Measurements from ENCODE around the gene HMCN2. TPM values are rescaled to one million over a fixed set of nuclear protein-coding genes. Genes with fewer than 3 reads are reported as not detected.

HMCN2 gene
- total and polyA plus RNA-seq, 4 donors = 0.24 to 1.8 (median 0.29) TPM

GRCh38 chr9:130361873-130362362, 96.4 kb downstream of the HMCN2 start:
- H3K4me1 ChIP-seq (ENCODE audit: control insufficient read depth in 4 of 4, insufficient read depth in 4 of 4, low read length in 3 of 4) = no peaks in the 10 kb centered on the region
- no peaks in the 10 kb centered on the region for H3K9me3 ChIP-seq (ENCODE audit: control insufficient read depth in 4 of 4, low read length in 3 of 4)
- no peak overlapping the region for H3K9ac ChIP-seq (ENCODE audit: low read depth in 1 of 2, low read length in 2 of 2)
- no peak overlapping the region for H3K4me3 ChIP-seq (ENCODE audit: low read depth in 1 of 3, low read length in 3 of 3)
- no peaks in the 10 kb centered on the region for H3K27me3 ChIP-seq (ENCODE audit: control insufficient read depth in 4 of 4, insufficient read depth in 4 of 4, low read length in 3 of 4)
- H3K36me3 ChIP-seq (ENCODE audit: control insufficient read depth in 4 of 4, insufficient read depth in 3 of 4, low read depth in 1 of 4, low read length in 3 of 4) = no peaks in the 10 kb centered on the region
- 93% methylated on average over 9 of the region's 9 CpGs for WGBS
- H3K27ac ChIP-seq (ENCODE audit: low read depth in 1 of 2, low read length in 2 of 2) = no peak overlapping the region
- TF ChIP-seq YY1 (IDR thresholded peaks at IDR 0.05) (no peak), ATF3 (IDR thresholded peaks at IDR 0.05) (no peak), NR2F2 (IDR thresholded peaks at IDR 0.05) (no peak), RAD21 (IDR thresholded peaks at IDR 0.05) (no peak), FOXA2 (IDR thresholded peaks at IDR 0.05) (no peak), CTCF (IDR thresholded peaks at IDR 0.05; ENCODE audit: low read depth, low read length, missing input control) (no peak), HNF4A (conservative IDR thresholded peaks at IDR 0.05) (no peak)
- TF ChIP-seq, protein P1, sequence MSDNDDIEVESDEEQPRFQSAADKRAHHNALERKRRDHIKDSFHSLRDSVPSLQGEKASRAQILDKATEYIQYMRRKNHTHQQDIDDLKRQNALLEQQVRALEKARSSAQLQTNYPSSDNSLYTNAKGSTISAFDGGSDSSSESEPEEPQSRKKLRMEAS (IDR thresholded peaks at IDR 0.05) = no peak
- DNase-seq (ENCODE audit: low spot score) = no peak

GRCh38 chr9:130362691-130363090, 97.1 kb downstream of the HMCN2 start:
- Histone ChIP-seq H3K4me3 (ENCODE audit: low read depth in 1 of 3, low read length in 3 of 3) (no peak overlapping the region), H3K9me3 (ENCODE audit: control insufficient read depth in 4 of 4, low read length in 3 of 4) (no peaks in the 10 kb centered on the region), H3K36me3 (ENCODE audit: control insufficient read depth in 4 of 4, insufficient read depth in 3 of 4, low read depth in 1 of 4, low read length in 3 of 4) (no peaks in the 10 kb centered on the region), H3K4me1 (ENCODE audit: control insufficient read depth in 4 of 4, insufficient read depth in 4 of 4, low read length in 3 of 4) (no peaks in the 10 kb centered on the region), H3K27ac (ENCODE audit: low read depth in 1 of 2, low read length in 2 of 2) (no peak overlapping the region), H3K27me3 (ENCODE audit: control insufficient read depth in 4 of 4, insufficient read depth in 4 of 4, low read length in 3 of 4) (no peaks in the 10 kb centered on the region), H3K9ac (ENCODE audit: low read depth in 1 of 2, low read length in 2 of 2) (no peak overlapping the region)
- TF ChIP-seq NR2F2 (IDR thresholded peaks at IDR 0.05) (no peak), FOXA1 (IDR thresholded peaks at IDR 0.05) (no peak)
- DNase-seq (ENCODE audit: low spot score) = no peak
- 95% methylated on average over 13 of the region's 13 CpGs for WGBS

DNA sequence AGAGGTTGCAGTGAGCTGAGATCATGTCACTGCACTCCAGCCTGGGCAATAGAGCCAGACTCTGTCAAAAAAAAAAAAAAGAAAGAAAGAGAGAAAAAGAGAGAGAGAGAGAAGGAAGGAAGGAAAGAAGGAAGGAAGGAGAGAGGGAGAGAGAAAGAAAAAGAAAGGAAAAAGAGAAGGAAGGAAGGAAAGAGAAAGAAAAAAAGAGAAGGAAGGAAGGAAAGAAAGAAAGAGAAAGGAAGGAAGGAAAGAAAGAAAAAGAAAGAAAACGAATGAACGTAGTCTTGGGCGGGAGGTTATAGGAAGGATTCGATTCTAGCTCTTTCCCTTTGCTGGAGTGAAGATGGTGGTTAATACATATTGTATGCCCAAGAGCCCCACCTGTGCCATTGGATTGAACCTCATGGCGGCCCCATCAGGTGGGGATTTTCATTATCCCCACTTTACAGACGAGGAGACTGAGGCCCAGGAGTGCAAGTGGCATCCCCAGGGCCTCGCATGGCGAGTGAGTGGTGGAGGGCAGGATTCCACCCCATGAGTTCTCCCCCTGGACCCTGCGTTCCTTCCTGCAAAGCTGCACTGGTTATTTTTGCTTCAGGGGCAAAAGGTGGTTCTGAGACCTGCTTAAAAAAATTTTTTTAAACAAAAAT, 98.3 kb downstream of the HMCN2 start:
- H3K4me1 ChIP-seq (ENCODE audit: control insufficient read depth in 4 of 4, insufficient read depth in 4 of 4, low read length in 3 of 4) = no peaks in the 10 kb centered on the region
- WGBS = 86% methylated on average over 9 of the region's 9 CpGs
- no peaks in the 10 kb centered on the region for H3K9me3 ChIP-seq (ENCODE audit: control insufficient read depth in 4 of 4, low read length in 3 of 4)
- H3K27ac ChIP-seq (ENCODE audit: low read depth in 1 of 2, low read length in 2 of 2) = no peak overlapping the region
- H3K27me3 ChIP-seq (ENCODE audit: control insufficient read depth in 4 of 4, insufficient read depth in 4 of 4, low read length in 3 of 4) = no peaks in the 10 kb centered on the region
- H3K9ac ChIP-seq (ENCODE audit: low read depth in 1 of 2, low read length in 2 of 2) = no peak overlapping the region
- H3K36me3 ChIP-seq (ENCODE audit: control insufficient read depth in 4 of 4, insufficient read depth in 3 of 4, low read depth in 1 of 4, low read length in 3 of 4) = no peaks in the 10 kb centered on the region
- DNase-seq (ENCODE audit: low spot score) = no peak
- TF ChIP-seq YY1 (IDR thresholded peaks at IDR 0.05) (no peak), HNF4A (conservative IDR thresholded peaks at IDR 0.05) (no peak), FOXA2 (IDR thresholded peaks at IDR 0.05) (no peak)
- no peak overlapping the region for H3K4me3 ChIP-seq (ENCODE audit: low read depth in 1 of 3, low read length in 3 of 3)

DNA sequence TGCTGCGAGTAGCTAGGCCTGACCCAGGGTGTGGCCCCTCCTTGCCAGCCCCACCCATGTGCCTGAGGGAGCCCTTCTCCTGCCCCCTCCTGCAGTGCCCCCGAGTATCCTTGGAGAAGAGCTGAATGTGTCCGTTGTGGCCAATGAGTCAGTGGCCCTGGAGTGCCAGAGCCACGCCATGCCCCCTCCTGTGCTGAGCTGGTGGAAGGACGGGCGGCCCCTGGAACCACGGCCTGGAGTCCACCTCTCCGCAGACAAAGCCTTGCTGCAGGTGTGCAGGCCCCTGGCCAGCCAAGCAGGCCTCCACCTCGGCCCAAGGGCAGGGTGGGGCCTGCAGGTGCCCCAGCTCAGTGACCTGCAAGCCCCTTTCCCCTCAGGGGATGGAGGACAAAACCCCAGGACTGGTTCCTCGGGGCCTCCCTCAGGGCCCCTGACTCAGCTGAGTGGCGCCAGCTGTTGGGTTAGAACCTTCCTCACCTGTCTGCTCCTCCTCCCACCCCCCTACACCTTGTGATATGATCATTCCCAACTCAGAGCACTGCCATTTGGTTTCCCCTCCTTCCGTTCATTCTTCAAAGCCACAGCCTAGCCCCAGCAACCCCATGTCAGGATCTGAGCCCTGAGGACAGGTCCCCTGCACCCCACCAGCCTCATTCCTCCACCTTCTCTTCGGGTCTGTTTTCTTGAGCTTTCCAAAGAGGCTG, 99.2 kb downstream of the HMCN2 start:
- no peaks in the 10 kb centered on the region for H3K27me3 ChIP-seq (ENCODE audit: control insufficient read depth in 4 of 4, insufficient read depth in 4 of 4, low read length in 3 of 4)
- TF ChIP-seq GABPA (IDR thresholded peaks at IDR 0.05 in 1 of 2, conservative IDR thresholded peaks at IDR 0.05 in 1 of 2) (no peak), REST (IDR thresholded peaks at IDR 0.05) (no peak), FOXA1 (IDR thresholded peaks at IDR 0.05) (no peak), ATF3 (IDR thresholded peaks at IDR 0.05) (no peak), NR2F2 (IDR thresholded peaks at IDR 0.05) (no peak)
- TF ChIP-seq, protein P2, sequence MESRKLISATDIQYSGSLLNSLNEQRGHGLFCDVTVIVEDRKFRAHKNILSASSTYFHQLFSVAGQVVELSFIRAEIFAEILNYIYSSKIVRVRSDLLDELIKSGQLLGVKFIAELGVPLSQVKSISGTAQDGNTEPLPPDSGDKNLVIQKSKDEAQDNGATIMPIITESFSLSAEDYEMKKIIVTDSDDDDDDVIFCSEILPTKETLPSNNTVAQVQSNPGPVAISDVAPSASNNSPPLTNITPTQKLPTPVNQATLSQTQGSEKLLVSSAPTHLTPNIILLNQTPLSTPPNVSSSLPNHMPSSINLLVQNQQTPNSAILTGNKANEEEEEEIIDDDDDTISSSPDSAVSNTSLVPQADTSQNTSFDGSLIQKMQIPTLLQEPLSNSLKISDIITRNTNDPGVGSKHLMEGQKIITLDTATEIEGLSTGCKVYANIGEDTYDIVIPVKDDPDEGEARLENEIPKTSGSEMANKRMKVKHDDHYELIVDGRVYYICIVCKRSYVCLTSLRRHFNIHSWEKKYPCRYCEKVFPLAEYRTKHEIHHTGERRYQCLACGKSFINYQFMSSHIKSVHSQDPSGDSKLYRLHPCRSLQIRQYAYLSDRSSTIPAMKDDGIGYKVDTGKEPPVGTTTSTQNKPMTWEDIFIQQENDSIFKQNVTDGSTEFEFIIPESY (IDR thresholded peaks at IDR 0.05) = no peak

More for the DNA sequence above, 99.2 kb downstream of the HMCN2 start:
- no peak overlapping the region for H3K9ac ChIP-seq (ENCODE audit: low read depth in 1 of 2, low read length in 2 of 2)
- H3K27ac ChIP-seq (ENCODE audit: low read depth in 1 of 2, low read length in 2 of 2) = no peak overlapping the region
- 90% methylated on average over 13 of the region's 13 CpGs for WGBS
- no peak for DNase-seq (ENCODE audit: low spot score)
- H3K4me1 ChIP-seq (ENCODE audit: control insufficient read depth in 4 of 4, insufficient read depth in 4 of 4, low read length in 3 of 4) = no peaks in the 10 kb centered on the region
- no peaks in the 10 kb centered on the region for H3K9me3 ChIP-seq (ENCODE audit: control insufficient read depth in 4 of 4, low read length in 3 of 4)
- no peak overlapping the region for H3K4me3 ChIP-seq (ENCODE audit: low read depth in 1 of 3, low read length in 3 of 3)
- no peaks in the 10 kb centered on the region for H3K36me3 ChIP-seq (ENCODE audit: control insufficient read depth in 4 of 4, insufficient read depth in 3 of 4, low read depth in 1 of 4, low read length in 3 of 4)

Measured in liver (tissue), 9 donors.